Body of pancreas (tissue), 4 donors: ENCODE data around the gene GSTA3. TPM values are rescaled to one million over a fixed set of nuclear protein-coding genes. Genes with fewer than 3 reads are reported as not detected.
"Not testable (repeated sequence)": the region's sequence is repeated elsewhere in the genome, so short reads cannot be mapped to it uniquely, and the experiment has no call there.

ENCODE experiments used
- ATAC-seq: fragments of 150-250 bp; one replicate; pipeline ENCODE4 v1.9.1; 2016
- DNase-seq, 4 donors: peaks; one replicate each; pipeline ENCODE4 v3.0.0-alpha.2; 2019
- H3K27ac ChIP-seq, 4 donors: fragments of 200-600 bp; sonication (generic); 1 replicate in 3 of 4; 2 replicates in 1 of 4; pipeline versions ENCODE4 v1.5.1 to v1.6.1; 2016 to 2019; ENCODE audit warnings: mild to moderate bottlenecking in 1 of 4, mixed read lengths in 1 of 4, moderate library complexity in 1 of 4
- H3K27me3 ChIP-seq, 2 donors: fragments of 200-600 bp; sonication (generic); one replicate each; pipeline ENCODE4 v1.6.0; 2016; ENCODE audit warnings: mild to moderate bottlenecking in 1 of 2
- H3K36me3 ChIP-seq, 2 donors: fragments of 200-600 bp; sonication (generic); replicated peaks in 1 of 2; 2 replicates each; pipeline ENCODE4 v1.5.1; 2016; ENCODE audit warnings: low read depth in 2 of 2; ENCODE audit not compliant: insufficient read depth in 1 of 2
- H3K4me1 ChIP-seq: fragments of 200-600 bp; sonication (generic); one replicate; pipeline ENCODE4 v1.6.0; 2016
- H3K4me3 ChIP-seq, 2 donors: fragments of 200-600 bp; sonication (generic); 1 replicate in 1 of 2; 2 replicates in 1 of 2; pipeline ENCODE4 v1.5.1; 2016 to 2019
- H3K9me3 ChIP-seq, 3 donors: fragments of 200-600 bp; sonication (generic); 1 replicate in 2 of 3; 2 replicates in 1 of 3; pipeline ENCODE4 v1.5.1; 2016
- POLR2A ChIP-seq, 3 donors: fragments of 450-650 bp; IDR thresholded peaks; one replicate each; pipeline ENCODE4 v1.6.1; 2016; ENCODE audit warnings: antibody characterized with exemption in 3 of 3, mild to moderate bottlenecking in 2 of 3
- WGBS, 2 donors: methylation state at CpG; one replicate each; pipeline ENCODE4 v1.1.5; 2017; 5-methylcytosine and 5-hydroxymethylcytosine counted together
- intact Hi-C: fragments of 100-400 bp; cut with DNase I; formaldehyde crosslinking; loops from one replicate; pipeline ENCODE4 v1.15.1; 2023
- total RNA-seq, 2 donors: library from RNA; depleted of rRNA; stranded (reverse); fragments of >200 nt; gene quantifications; one replicate each; pipeline ENCODE4 v1.1.0, GENCODE V29; 2016
- TF ChIP-seq, protein P1 (sequence below), 7 experiments: fragments of 450-650 bp in 4 of 7; fragments of 200-600 bp in 3 of 7; sonication (generic) in 3 of 7; IDR thresholded peaks; one replicate each; pipeline ENCODE4 v1.5.1; 2016 to 2019; ENCODE audit warnings: antibody characterized with exemption in 7 of 7

GSTA3 gene
- total RNA-seq, 2 donors from 2014 or later: not detected

GRCh38 chr6:52868240-52868639, 41.3 kb downstream of the GSTA3 start:
- H3K4me1 ChIP-seq: no peaks in the 10 kb centered on the region
- H3K36me3 ChIP-seq: no peaks in the 10 kb centered on the region
- DNase-seq: no peak
- ATAC-seq: no peak
- intact Hi-C loops: no loop called here
- no peak for TF ChIP-seq POLR2A (IDR thresholded peaks at IDR 0.05)
- TF ChIP-seq, protein P1, sequence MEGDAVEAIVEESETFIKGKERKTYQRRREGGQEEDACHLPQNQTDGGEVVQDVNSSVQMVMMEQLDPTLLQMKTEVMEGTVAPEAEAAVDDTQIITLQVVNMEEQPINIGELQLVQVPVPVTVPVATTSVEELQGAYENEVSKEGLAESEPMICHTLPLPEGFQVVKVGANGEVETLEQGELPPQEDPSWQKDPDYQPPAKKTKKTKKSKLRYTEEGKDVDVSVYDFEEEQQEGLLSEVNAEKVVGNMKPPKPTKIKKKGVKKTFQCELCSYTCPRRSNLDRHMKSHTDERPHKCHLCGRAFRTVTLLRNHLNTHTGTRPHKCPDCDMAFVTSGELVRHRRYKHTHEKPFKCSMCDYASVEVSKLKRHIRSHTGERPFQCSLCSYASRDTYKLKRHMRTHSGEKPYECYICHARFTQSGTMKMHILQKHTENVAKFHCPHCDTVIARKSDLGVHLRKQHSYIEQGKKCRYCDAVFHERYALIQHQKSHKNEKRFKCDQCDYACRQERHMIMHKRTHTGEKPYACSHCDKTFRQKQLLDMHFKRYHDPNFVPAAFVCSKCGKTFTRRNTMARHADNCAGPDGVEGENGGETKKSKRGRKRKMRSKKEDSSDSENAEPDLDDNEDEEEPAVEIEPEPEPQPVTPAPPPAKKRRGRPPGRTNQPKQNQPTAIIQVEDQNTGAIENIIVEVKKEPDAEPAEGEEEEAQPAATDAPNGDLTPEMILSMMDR (IDR thresholded peaks at IDR 0.05): no peak
- no peaks in the 10 kb centered on the region for H3K27me3 ChIP-seq
- H3K4me3 ChIP-seq: no peak overlapping the region
- WGBS, 2 donors: 87 to 88% methylated on average over 1 of the region's 1 CpG
- H3K9me3 ChIP-seq: no peaks in the 10 kb centered on the region
- no peak overlapping the region for H3K27ac ChIP-seq

- WGBS, 2 donors: 47% methylated on average over 7 of the region's 7 CpGs; no CpG with 5 or more reads in 1 of the 2 donors
- H3K27ac ChIP-seq, H3K9me3 ChIP-seq, H3K4me1 ChIP-seq, intact Hi-C loops, H3K4me3 ChIP-seq, ATAC-seq, H3K36me3 ChIP-seq, H3K27me3 ChIP-seq: not testable (repeated sequence)
- peak; percentile 36 to 68 (median 45) for DNase-seq
- TF ChIP-seq, protein P1 (IDR thresholded peaks at IDR 0.05): peak in 2 of 7 experiments; percentile 14 to 18
These were observed 48.3 kb downstream of the GSTA3 start for GRCh38 chr6:52861151-52861550.

DNA sequence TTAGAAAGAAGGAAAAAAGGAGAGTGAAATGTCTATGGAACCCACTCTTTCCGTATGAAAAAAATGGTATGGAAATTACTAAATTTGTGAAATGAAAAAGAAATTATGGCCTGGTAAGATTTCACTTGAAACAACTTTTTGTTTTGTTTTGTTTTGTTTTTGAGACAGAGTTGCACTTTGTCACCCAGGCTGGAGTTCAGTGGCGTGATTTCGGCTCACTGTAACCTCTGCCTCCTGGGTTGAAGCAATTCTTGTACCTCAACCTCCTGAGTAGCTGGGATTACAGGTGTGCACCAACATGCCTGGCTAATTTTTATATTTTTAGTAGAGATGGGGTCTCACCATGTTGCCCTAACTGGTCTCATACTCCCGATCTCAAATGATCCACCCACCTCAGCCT, 51.1 kb downstream of the GSTA3 start:
- DNase-seq (no peak), ATAC-seq (no peak)
- intact Hi-C loops: no loop called here
- Histone ChIP-seq H3K4me1 (peaks cover 5% of the 10 kb centered on the region), H3K36me3 (no peaks in the 10 kb centered on the region), H3K4me3 (no peak overlapping the region), H3K9me3 (no peaks in the 10 kb centered on the region), H3K27me3 (no peaks in the 10 kb centered on the region), H3K27ac (no peak overlapping the region)
- no peak for TF ChIP-seq POLR2A (IDR thresholded peaks at IDR 0.05)
- TF ChIP-seq, protein P1 (IDR thresholded peaks at IDR 0.05): no peak
- WGBS, 2 donors: 87 to 97% methylated on average over 4 of the region's 4 CpGs

GRCh38 chr6:52856137-52856536, 53.4 kb downstream of the GSTA3 start:
- H3K4me3 ChIP-seq, ATAC-seq, H3K36me3 ChIP-seq, intact Hi-C loops, H3K9me3 ChIP-seq, H3K27ac ChIP-seq, H3K27me3 ChIP-seq, H3K4me1 ChIP-seq: not testable (repeated sequence)
- WGBS, 2 donors: 30% methylated on average over 3 of the region's 3 CpGs; no CpG with 5 or more reads in 1 of the 2 donors
- peak; percentile 45 to 72 (median 60) for DNase-seq

DNA sequence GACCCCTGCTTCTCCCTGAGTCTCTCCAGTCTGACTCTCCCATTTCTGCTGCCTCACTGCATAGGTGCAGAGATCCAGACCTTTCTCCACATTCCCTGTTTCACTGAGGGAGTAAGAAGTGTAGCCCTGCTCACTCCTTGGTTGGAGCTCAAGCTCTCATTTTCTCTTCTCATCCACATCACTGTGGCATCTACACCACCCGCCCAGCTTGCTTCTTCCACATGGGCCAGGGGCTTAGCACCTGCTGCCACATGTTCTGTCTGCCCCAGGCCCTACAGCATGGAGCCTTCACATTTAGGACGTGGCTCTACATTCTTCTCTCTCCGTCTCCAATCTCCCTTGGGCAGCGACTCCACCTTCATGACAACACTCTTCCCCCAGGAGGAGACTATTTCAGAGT, 60.4 kb downstream of the GSTA3 start:
- Histone ChIP-seq H3K36me3 (no peaks in the 10 kb centered on the region), H3K9me3 (no peaks in the 10 kb centered on the region), H3K4me1 (peaks cover 12% of the 10 kb centered on the region), H3K27ac (no peak overlapping the region), H3K4me3 (no peak overlapping the region), H3K27me3 (no peaks in the 10 kb centered on the region)
- no peak for DNase-seq
- TF ChIP-seq POLR2A (IDR thresholded peaks at IDR 0.05): no peak
- TF ChIP-seq, protein P1 (IDR thresholded peaks at IDR 0.05): no peak
- ATAC-seq: no peak
- intact Hi-C loops: no loop called here
- WGBS, 2 donors: 92% methylated on average over 4 of the region's 4 CpGs

Other genes with a start within 250 kb of the GSTA3 start
- 10 to 100 TPM; 14.8 to 33.2 TPM for gene TMEM14A, start 238.6 kb downstream of the GSTA3 start, total RNA-seq
- 10 to 100 TPM; 73.7 to 76.1 TPM for gene GSTA2, start 146.2 kb downstream of the GSTA3 start, total RNA-seq
- 10 to 100 TPM; 33.2 to 54.1 TPM for gene GSTA1, start 105.9 kb downstream of the GSTA3 start, total RNA-seq
- not detected for gene GSTA5, start 68.9 kb downstream of the GSTA3 start, total RNA-seq
- 10 to 100 TPM; 13.5 to 27.7 TPM for gene GSTA4, start 85.6 kb upstream of the GSTA3 start, total RNA-seq
- 1 to 10 TPM; 5.6 to 7.3 TPM for gene CILK1, start 152.1 kb upstream of the GSTA3 start, total RNA-seq
- 10 to 100 TPM; 53.7 to 69.0 TPM for gene FBXO9, start 155.7 kb upstream of the GSTA3 start, total RNA-seq
- gene GCM1, start 239.1 kb upstream of the GSTA3 start, total RNA-seq: under 1 TPM in 1 of 2 donors, not detected in 1; 0.26 TPM